Right lobe of liver (tissue), 6 donors: ENCODE results near the gene CAMK2D. TPM values are rescaled to one million over a fixed set of nuclear protein-coding genes. Genes with fewer than 3 reads are reported as not detected.
A peak's percentile ranks its signal among the peaks of the same experiment; 100 is the strongest.
"Not testable (repeated sequence)": the region's sequence is repeated elsewhere in the genome, so short reads cannot be mapped to it uniquely, and the experiment has no call there.

Source experiments
- ATAC-seq, 4 donors: fragments of 200-7000 bp; cut with Tn5 transposase; one replicate each; pipeline ENCODE4 v1.9.1; 2020; ENCODE audit warnings: mild to moderate bottlenecking in 4 of 4, moderate library complexity in 4 of 4
- DNase-seq, 3 donors: peaks; one replicate each; pipeline ENCODE4 v3.0.0-alpha.2; 2020
- H3K27ac ChIP-seq, 3 donors: fragments of 200-600 bp; one replicate each; pipeline ENCODE4 v1.8.0; 2022
- H3K27me3 ChIP-seq, 2 donors: fragments of 200-600 bp; one replicate each; pipeline ENCODE4 v1.8.0; 2022
- H3K36me3 ChIP-seq, 4 donors: fragments of 200-600 bp; sonication (generic) in 1 of 4; one replicate each; pipeline versions ENCODE4 v1.5.1 to v1.8.0; 2017 to 2022; ENCODE audit warnings: control low read depth in 1 of 4
- H3K4me1 ChIP-seq, 4 donors: fragments of 200-600 bp; sonication (generic) in 1 of 4; one replicate each; pipeline versions ENCODE4 v1.5.1 to v1.8.0; 2017 to 2022; ENCODE audit warnings: control low read depth in 1 of 4
- H3K4me3 ChIP-seq, 3 donors: fragments of 200-600 bp; one replicate each; pipeline ENCODE4 v1.8.0; 2022
- H3K9me3 ChIP-seq, 4 donors: fragments of 200-600 bp; sonication (generic) in 1 of 4; one replicate each; pipeline versions ENCODE4 v1.5.1 to v1.8.0; 2017 to 2022; ENCODE audit warnings: control low read depth in 1 of 4
- CTCF ChIP-seq, 4 donors: fragments of 200-600 bp in 3 of 4; fragments of 450-650 bp in 1 of 4; IDR thresholded peaks; one replicate each; pipeline versions ENCODE4 v1.5.1 to v1.8.0; 2016 to 2022; ENCODE audit warnings: antibody characterized with exemption in 4 of 4, mild to moderate bottlenecking in 2 of 4
- POLR2A ChIP-seq: fragments of 450-650 bp; IDR thresholded peaks from one replicate; pipeline ENCODE4 v1.6.1; 2017; ENCODE audit warnings: antibody characterized with exemption, mild to moderate bottlenecking
- WGBS: methylation state at CpG from one replicate; pipeline ENCODE4 v1.1.6; 2018; ENCODE audit warnings: low coverage, low lambda C conversion rate; ENCODE audit not compliant: insufficient coverage; ENCODE audit errors: missing lambda C conversion rate; 5-methylcytosine and 5-hydroxymethylcytosine counted together
- intact Hi-C, 2 donors: fragments of 100-400 bp; cut with DNase I; formaldehyde crosslinking; loops; one replicate each; pipeline versions ENCODE4 v1.11.2 to v1.14.1; 2022
- total RNA-seq, 6 experiments: library from RNA; depleted of rRNA in 2 of 6; stranded (reverse); fragments of >200 nt in 2 of 6; fragmentation: NEBNext Ultra II Directional in 3 of 6; extraction: Animal tissue kit (Norgen Biotek cat#: 25700) in 3 of 6; gene quantifications; one replicate each; pipeline versions ENCODE4 v1.1.0 to v1.2.4, GENCODE V29; 2016 to 2023
- donor health status: DM: no; HTN: yes; CAD: no.
- donor health status: DM: no; HTN: no; CAD: no.
- donor health status: DM: no; HTN: no; CAD: no.
- donor health status: DM: no; HTN: yes; CAD: no.
- donor health status: DM: no; HTN: yes; CAD: no.

Gene CAMK2D
- total RNA-seq, 6 experiments from 2014 or later: 17.0 to 30.6 (median 22.6) TPM

- Histone ChIP-seq H3K4me1 (no peaks in the 10 kb centered on the region), H3K27ac (no peak overlapping the region), H3K9me3 (no peaks in the 10 kb centered on the region), H3K4me3 (no peak overlapping the region), H3K36me3 (no peaks in the 10 kb centered on the region), H3K27me3 (no peaks in the 10 kb centered on the region)
- TF ChIP-seq CTCF (IDR thresholded peaks at IDR 0.05) (no peak), POLR2A (no peak)
- no CpG with 5 or more reads among the region's 22 CpGs for WGBS
- peak in 1 of 4 donors; percentile 43 for ATAC-seq
- no peak for DNase-seq
- intact Hi-C loops: no loop called here
Measured at GRCh38 chr4:113772319-113772718, 10.8 kb upstream of the CAMK2D start.

- TF ChIP-seq POLR2A: no peak
- TF ChIP-seq CTCF (IDR thresholded peaks at IDR 0.05): no peak
- ATAC-seq (no peak), DNase-seq (no peak)
- no peaks in the 10 kb centered on the region for H3K27me3 ChIP-seq
- intact Hi-C loops: no loop called here
- 60% methylated on average over 2 of the region's 2 CpGs for WGBS
- no peak overlapping the region for H3K4me3 ChIP-seq
- no peak overlapping the region for H3K27ac ChIP-seq
- H3K36me3 ChIP-seq: no peaks in the 10 kb centered on the region
- H3K9me3 ChIP-seq: no peaks in the 10 kb centered on the region
- H3K4me1 ChIP-seq: no peaks in the 10 kb centered on the region
Measured at GRCh38 chr4:113769744-113770143, 8.2 kb upstream of the CAMK2D start.

- Histone ChIP-seq H3K4me3 (no peak overlapping the region), H3K4me1 (peaks cover 0 to 6% (median 0%) of the 10 kb centered on the region in 4 donors), H3K27me3 (no peaks in the 10 kb centered on the region), H3K36me3 (no peaks in the 10 kb centered on the region), H3K27ac (no peak overlapping the region), H3K9me3 (no peaks in the 10 kb centered on the region)
- intact Hi-C loops: no loop called here
- WGBS: 86% methylated on average over 2 of the region's 2 CpGs
- no peak for ATAC-seq
- DNase-seq: no peak
- TF ChIP-seq CTCF (IDR thresholded peaks at IDR 0.05) (no peak), POLR2A (no peak)
Measured at GRCh38 chr4:113768952-113769351, 7.4 kb upstream of the CAMK2D start.

GRCh38 chr4:113766882-113767281 lies 5.3 kb upstream of the CAMK2D start:
- Histone ChIP-seq H3K27me3 (no peaks in the 10 kb centered on the region), H3K4me1 (peaks cover 0 to 6% (median 2%) of the 10 kb centered on the region in 4 donors), H3K9me3 (no peaks in the 10 kb centered on the region), H3K4me3 (no peak overlapping the region), H3K36me3 (no peaks in the 10 kb centered on the region), H3K27ac (no peak overlapping the region)
- intact Hi-C loops: no loop called here
- WGBS: 50% methylated on average over 2 of the region's 2 CpGs
- DNase-seq (no peak), ATAC-seq (peak in 1 of 4 donors; percentile 6)
- TF ChIP-seq CTCF (IDR thresholded peaks at IDR 0.05) (no peak), POLR2A (no peak)

GRCh38 chr4:113764720-113765264 lies 3.3 kb upstream of the CAMK2D start:
- H3K9me3 ChIP-seq: no peaks in the 10 kb centered on the region
- H3K27me3 ChIP-seq: no peaks in the 10 kb centered on the region
- H3K4me1 ChIP-seq: peaks cover 0 to 6% (median 2%) of the 10 kb centered on the region in 4 donors
- DNase-seq (no peak), ATAC-seq (no peak)
- WGBS: 7% methylated on average over 1 of the region's 1 CpG
- intact Hi-C loops: loop anchor here in 1 of 2 donors (5.0 kb wide), 1 partner anchor 357 kb away; no protein-coding TSS in a partner anchor
- no peak overlapping the region for H3K4me3 ChIP-seq
- H3K27ac ChIP-seq: peak overlapping the region in 1 of 3 donors; percentile 13
- no peaks in the 10 kb centered on the region for H3K36me3 ChIP-seq
- TF ChIP-seq CTCF (IDR thresholded peaks at IDR 0.05) (no peak), POLR2A (no peak)

- not testable (repeated sequence) for DNase-seq, H3K27me3 ChIP-seq, H3K4me3 ChIP-seq, H3K9me3 ChIP-seq, ATAC-seq, H3K36me3 ChIP-seq
- Histone ChIP-seq H3K4me1 (peaks cover 0 to 14% (median 4%) of the 10 kb centered on the region in 4 donors), H3K27ac (peak overlapping the region in 2 of 3 donors; percentile 99)
- WGBS: 83% methylated on average over 11 of the region's 12 CpGs
- intact Hi-C loops: loop anchor here in 1 of 2 donors (5.0 kb wide), 1 partner anchor 357 kb away; no protein-coding TSS in a partner anchor
Measured at GRCh38 chr4:113763923-113764322, 2.4 kb upstream of the CAMK2D start.
